DMS53 treated with DMSO at 0.1 percent for 48 hours (cell line): ENCODE measurements around the gene PNCK.

Experiments
- DNase-seq: peaks from one replicate; lab custom pipeline; 2025; ENCODE audit not compliant: unreplicated experiment; lab: John Stamatoyannopoulos, UW

PNCK gene

DNA sequence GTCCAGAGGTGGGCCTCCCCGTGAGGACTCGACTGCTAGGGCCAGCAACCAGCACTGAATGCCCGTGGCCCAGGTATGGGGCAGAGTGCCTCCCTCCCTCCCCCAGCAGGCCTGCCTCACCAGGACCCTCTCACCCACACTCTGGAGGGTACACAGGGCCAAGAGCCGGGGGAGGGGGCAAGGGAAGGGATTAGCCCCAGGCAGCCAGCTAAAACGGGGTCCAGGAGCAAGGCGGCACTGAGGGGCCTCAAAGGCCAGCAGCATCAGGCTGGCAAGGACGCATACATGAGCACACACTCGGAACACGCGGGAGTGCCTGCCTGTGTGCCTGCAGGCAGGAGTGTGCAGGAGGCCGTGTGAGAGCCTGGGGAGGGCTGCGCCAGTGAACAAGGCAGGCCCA, 44.9 kb downstream of the PNCK start:
- no peak for DNase-seq

DNA sequence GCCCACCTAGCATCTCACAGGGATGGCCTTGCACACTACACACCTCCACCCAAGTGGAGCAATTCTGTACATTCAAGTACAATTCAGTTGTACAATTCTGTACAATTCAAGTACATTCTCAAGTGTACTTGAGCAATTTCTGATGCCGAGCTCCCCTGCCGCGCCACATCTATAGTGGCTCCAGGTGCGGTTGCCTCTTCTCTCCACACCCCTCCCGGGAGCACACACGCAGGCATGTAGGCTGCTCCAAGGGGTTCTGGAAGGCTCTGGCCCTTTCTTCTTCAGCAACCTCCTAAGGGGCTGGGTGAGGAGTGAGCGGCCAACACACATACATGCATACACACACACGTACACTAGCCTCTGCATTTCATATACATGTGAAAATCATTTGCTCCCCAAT, 45.5 kb downstream of the PNCK start:
- DNase-seq: no peak

DNA sequence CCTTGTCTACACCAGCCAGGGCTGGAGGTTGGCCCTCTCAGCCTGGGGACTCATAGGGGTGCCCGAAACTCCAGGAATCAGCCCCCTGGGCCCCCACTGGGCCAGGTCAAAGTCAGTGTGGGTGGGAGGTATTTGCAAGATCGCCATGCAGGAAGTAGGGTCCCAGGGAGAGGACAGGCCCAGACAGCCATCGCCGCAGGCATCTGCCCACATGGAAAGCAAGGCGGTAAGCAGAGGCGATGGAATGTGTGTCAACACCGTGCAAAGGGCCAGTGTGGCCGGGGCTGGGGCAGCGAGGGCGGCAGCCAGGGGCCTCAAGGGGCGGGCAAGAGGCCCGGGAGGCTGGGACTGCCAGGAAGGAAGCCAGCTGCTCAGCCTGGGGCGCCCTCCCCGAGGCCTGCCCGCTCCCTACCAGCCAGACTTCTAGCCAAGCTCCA, 45.9 kb downstream of the PNCK start:
- DNase-seq: no peak

DNA sequence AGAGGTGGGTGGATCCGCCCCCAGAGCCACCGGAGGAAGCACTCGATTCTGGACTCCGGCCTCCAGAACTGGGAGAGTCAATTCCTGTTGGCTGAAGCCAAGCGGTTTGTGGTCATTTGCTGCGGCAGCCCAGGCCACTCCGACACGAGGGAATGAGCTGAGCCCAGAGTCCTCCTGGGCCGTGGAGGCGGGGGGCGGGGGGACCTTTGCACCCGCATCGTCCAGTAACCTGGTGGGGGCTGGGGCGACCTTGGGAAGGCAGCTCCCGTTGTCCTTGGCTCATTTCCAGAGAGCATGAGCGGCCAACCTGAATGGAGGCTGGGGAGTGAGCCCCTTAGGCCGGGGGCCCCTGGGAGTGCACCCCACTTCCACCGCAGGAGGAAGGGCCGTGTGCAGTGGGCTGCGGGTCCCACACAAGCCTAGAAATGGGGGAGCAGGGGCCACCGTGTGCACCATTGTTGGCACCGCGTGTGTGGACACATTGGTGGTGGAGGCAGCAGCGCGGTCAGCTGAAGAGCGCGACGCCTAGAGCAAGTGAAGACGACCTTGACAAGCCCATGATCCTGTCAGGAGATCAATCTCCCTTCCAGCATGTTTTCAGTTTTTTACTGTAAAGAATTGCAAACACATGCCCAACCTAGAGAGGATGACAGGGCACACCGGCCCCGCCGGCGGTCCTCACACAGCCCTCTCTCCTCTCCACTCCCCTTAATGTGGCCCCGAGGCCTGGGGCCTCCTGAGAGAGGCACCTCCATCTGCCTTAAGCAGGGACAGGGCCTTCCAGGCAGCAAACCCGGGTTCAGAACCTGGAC, 46.5 kb downstream of the PNCK start:
- DNase-seq: no peak

DNA sequence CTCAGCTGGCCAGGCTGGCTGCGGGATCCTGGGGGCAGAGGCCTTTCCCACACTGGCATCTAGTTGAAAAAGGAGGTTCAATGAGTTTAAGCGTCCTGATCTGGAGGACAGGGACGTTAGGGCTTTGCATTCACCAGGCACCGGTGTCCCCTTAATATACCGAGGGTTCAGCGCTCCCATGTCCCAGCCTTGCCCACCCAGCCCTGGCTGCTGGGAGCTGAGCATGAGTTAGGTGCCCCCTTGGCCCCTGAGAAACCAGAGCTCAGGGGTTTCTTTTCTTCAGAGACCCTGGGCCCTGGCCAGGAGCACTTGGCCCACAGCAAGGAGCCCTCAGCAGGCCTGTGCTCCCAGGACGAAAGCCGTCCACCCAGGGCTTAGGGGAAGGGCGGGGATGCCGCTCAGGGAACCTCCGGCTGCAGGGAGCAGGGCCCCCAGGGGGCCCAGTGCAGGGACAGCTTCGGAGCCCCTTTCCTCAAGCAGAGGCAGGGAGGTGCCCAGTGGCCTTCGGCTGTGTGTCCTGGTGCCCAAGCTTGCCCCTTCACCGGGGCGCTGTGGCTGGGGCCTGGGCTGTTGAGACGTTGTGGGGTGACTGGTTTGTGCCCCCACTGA, 47.5 kb downstream of the PNCK start:
- DNase-seq: no peak

DNA sequence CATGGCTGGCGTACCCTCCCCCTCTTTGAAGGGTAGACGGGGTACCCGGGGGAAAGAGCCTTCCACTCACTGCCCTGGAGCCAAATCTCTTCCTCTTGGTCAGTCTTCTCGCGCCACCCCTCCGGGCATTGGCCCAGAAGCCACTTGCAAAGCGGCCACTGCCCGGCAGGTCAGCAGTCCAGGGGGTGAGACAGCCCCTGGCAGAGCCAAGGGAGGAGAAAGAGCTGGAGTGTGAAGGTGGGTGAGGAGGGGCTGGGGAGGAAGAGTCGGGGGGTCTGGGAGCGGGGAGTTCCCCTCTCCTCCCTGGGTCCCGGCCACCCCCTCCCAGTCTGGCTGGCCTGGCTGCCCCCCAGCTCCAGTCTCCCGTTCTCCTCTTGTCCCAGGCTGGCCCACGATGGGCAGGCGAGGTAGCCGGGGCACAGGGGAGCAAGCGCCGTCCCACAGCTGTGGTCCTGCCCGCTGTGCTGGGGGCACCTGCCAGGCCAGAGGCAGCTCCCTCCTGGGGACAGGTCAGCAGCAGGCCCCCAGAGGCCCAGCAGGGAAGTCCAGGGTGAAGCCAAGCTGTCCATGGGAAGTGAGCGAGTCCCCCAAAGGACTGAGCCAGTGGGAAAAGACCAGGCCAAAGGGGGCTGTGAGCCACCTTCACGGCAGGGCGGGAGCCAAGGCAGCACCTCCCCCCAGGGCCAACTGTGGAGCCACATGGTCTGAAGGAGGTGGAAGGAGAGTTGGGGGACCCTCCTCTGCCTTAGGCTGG, 48.2 kb downstream of the PNCK start:
- DNase-seq: no peak

DNA sequence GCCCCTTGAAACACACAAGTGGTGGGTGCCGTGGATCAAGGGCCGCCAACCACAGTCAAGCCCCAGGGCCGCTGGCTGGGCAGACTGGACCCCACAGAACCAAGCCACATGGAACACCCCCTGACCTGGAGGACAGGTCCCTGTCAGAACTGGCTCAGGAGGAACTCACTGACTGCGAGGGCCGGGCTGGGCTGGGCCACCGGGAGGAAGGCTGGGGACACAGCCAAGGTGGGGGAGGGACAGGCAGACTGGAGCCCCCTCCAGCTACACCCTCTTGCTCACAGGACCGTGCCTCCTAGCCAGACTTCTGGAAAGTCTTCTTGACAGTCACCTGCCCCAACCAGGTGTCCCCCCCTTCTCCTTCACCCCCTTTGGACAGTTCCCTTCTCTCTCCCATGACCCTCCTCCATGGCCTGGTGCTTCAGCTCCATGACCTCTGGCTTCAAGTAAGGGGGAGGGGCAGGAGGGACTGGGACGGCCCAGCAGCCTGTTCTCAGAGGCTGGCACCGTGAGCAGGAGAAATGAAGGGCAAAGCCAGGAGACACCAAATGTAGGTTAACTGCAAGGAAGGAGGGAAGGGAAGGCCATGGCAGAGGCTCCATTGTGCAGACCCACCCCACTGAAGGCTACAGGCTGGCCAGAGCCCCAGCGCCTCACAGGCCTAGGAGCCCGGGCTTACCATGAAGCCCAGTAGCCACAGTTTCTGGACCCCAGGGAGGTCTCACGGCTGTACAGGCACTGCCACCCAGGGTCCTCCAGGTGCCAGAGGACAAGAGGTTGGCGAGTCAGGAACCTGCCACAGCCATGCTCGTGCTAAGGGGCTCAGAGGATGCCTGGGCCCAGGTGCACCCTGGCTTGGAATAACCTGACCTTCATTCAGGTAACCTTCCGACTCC, 49.2 kb downstream of the PNCK start:
- no peak for DNase-seq

DNA sequence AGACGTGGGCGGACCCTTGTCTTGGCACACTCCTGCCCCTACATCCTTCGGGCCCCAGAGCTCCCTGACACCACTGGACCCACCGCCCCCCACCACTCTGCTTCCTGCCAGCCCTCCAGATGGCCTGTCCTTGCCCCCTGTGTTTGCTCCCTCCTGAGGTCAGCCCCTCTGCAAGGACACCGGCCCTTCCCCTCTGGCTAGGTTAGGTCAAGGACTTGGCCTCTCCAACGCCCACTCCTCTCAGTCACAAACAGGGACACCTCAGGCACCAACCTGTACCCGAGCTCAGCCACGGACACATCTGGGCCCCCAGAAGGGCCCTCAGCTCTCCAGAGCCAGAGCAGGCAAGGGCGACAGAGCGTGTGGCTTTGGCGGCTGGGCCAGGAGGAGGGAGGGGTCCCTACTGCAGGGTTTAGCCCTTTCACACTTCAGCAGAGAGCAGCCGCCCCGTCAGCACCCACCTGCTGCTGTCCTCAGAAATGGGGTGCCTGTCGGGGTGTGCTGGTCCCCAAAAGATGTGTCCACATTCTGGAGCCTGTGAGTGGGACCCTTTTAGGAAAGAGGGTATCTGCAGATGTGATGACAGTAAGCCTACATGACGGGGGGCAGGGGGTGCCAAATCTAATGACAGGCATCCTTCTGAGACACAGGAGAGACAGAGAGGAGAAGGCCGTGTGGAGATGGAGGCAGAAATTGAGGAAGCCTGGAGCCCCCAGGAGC, 50.1 kb downstream of the PNCK start:
- no peak for DNase-seq

DNA sequence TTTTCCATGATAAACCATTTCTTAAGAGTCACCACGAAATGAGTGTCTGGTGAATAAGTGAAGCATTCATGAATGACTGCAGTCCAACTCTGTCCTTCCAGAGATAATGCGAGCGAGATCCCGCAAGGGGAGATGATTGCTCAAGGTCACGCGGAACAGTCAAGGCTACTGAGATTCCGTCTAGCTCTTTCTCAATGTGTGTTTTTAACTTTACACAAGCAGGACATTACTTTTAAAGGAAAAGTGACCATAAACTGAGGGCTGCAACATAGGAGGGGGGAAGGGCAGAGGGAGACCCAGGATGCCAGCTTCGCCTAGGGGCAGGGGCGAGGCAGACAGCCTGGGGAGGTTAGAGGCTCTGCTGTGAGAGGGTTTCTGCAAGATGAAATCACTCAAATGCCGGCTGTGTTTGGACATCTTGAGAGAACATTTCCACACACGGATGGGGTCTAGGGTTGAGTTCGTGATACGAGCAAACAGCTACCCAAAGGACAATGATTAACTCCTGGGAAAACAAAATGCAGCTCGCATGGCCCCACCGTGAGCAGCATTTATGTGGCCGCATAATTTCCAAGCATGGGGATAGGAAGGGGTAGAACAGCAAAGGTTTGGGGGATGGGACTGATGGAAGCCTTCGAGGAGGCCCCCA, 50.8 kb downstream of the PNCK start:
- DNase-seq: no peak

DNA sequence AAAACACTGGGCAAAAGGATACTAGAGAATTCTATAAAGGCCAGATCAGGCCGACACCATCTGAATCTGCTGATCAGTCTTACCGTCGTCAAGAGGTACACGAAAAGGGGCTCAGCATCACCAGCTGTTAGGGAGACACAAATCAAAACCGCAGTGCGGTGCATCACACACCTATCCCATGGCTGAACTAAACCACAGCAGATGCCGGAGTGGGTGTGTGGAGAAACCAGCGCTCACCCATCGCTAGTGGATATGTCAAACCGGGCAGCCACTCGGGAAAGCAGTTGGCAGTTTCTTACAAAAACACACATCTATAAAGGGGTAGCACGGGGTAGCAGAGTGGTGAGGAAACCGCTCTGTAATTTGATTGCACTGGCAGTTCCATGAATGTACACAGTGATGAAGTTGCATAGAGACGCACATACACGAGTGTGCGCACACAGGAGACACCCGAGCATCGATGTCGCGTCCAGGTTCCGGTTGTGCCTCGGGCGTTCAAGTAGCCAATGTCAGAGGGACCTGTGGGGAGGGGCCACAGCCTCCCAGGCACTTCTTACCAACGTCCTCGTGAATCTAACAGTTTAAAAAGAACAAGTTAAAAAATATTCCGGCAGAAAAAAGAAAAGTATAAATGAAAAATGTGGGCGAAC, 51.5 kb downstream of the PNCK start:
- DNase-seq: no peak

DNA sequence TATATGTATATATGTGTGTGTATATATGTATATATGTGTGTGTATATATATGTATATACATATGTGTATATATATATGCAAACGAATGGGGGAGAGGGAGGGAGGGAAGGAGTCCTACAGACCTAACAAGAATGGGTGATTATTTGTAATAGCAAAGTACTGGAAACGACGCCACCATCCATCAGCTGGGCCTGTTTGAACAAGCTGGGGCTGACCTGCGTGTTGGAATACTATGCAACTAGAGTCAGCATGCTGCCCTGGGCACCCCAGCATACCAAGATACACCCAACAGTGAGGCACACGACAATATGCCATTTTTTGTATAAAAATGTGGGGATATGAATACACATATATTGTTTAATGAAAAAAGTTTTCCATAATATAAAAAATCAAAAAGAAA, 53.0 kb downstream of the PNCK start:
- no peak for DNase-seq
